Skin epidermis (tissue), 12 donors: ENCODE data around the gene ERI2.

Source experiments
- H3K27ac ChIP-seq, 21 experiments: fragments of 200-600 bp; sonication (generic) in 11 of 21; one replicate each; pipeline ENCODE4 v1.5.0; 2020; ENCODE audit warnings: mild to moderate bottlenecking in 3 of 21, inconsistent platforms in 2 of 21, moderate library complexity in 2 of 21
- H3K4me3 ChIP-seq, 7 experiments: fragments of 200-600 bp; sonication (generic) in 2 of 7; one replicate each; pipeline ENCODE4 v1.5.0; 2020; ENCODE audit warnings: inconsistent platforms in 2 of 7, mild to moderate bottlenecking in 2 of 7, moderate library complexity in 1 of 7

The ERI2 gene, protein sequence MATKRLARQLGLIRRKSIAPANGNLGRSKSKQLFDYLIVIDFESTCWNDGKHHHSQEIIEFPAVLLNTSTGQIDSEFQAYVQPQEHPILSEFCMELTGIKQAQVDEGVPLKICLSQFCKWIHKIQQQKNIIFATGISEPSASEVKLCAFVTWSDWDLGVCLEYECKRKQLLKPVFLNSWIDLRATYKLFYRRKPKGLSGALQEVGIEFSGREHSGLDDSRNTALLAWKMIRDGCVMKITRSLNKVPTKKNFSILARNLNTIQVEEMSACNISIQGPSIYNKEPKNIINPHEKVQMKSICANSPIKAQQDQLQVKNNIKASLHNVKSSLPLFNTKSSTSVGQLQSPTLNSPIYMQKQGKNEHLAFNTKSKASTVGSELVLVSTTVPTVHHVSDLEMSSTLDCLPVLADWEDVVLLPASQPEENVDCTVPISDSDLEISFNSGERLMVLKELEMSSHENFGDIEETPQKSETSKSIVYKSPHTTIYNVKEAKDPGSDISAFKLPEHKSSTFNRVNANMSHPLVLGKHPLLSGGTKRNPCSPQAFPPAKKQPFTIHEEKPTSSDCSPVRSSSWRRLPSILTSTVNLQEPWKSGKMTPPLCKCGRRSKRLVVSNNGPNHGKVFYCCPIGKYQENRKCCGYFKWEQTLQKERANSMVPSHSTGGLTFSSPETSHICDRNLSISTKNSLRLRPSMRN

DNA sequence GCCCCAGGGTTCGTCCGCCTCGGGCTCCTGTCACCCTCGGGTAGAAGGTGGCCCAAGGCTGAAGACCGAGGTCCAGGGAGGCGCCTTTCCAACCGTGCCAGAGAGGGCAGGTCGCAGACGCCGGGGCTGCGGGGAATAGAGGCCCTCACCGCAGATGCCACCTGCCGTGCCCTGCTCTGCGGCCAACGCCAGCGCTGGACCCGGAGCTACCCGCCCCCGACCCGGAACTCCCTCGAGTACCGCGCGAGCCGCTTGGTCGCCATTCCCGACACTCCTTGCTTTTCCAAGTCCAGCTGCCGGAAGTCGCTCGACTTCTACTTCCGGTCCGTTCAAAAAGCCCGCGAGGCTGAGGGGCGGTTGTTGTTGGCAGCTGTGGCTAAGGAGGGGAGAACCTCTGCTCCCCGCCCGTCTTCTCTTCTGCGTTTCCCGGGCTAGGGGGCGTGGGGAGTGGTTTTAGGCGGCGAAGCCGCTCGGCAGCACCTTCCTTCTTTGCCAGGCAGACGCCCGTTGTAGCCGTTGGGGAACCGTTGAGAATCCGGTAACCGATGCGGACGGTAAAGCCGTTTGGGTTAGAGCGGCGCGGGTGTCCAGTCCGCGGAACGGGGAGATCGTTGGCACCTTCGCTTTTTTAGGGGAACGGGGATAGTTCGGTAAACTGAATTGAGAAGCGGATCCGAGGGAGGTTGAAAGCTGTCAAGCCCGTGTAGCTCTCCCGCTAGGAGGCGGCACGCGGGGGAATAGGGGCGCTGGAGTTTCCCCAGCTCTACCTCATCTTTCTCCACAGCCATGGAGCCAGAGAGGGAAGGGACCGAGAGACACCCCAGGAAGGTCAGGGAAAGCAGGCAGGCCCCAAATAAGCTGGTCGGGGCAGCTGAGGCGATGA lies at the start of gene ERI2, which contains the start of gene REXO5:
ERI2 (minus strand) TSS at position 305 of the 883 bp plus-strand sequence; CDS start at position 263, 42 bp downstream.
REXO5 (plus strand) TSS at position 360 of the 883 bp plus-strand sequence; CDS start at position 787, 427 bp downstream.
- H3K4me3 ChIP-seq = peak within 1 kb of the TSS; percentile 62 to 90 (median 75)
- H3K27ac ChIP-seq = peak within 1 kb of the TSS; percentile 8 to 93 (median 84)

DNA sequence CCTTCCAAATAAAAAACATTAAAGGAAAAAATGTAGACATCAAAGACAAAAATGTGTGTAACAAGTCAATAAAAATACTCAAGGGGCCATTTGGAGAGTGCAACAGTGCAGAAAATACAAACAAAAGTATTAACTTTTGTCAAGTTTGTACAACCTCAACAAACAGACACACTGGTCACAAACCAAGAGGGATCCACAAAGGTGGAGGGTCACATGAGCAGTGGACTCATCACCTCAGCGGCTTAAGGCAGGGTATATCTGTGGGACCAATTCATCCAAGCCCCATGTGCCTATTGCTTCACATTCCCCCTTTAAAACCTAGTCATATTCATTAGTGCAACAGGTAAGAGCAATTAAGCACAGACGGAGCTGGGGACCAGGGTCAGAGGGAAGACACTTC lies 48.7 kb upstream of the ERI2 start:
- H3K27ac ChIP-seq = no peak overlapping the region

DNA sequence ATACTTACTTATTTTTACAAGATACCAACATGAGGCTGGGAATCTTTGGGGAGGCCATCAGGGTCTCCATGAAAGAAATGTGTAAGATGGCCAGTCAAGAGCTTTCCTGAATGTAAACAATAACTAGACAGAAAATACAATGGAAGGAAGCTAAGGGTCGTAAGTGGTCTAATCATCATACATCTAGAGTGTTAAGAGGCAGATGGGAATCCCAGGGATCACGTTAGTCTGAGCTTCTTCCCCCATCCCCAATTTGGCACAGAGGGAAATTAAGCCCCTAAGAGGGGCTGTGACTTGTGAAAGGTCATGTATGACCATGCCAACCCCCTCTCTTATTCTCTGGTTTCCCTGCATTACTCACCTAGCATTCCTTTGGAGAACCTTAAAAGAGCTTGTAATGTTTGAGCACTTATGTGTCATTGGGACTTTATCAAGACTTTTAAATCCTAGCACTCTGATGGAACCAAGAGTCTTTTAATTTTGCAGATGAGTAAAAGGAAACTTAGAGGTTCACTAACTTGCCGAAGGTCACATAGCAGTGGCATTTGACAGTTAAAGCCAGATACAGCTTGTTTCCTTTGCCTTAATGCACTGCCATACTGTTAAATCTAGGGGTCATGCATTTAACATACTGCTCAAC lies 47.8 kb upstream of the ERI2 start:
- peak overlapping the region in 5 of 21 experiments; percentile 18 to 81 (median 27) for H3K27ac ChIP-seq
- no peak overlapping the region for H3K4me3 ChIP-seq

More for the DNA sequence above, 48.7 kb upstream of the ERI2 start:
- no peak overlapping the region for H3K4me3 ChIP-seq

DNA sequence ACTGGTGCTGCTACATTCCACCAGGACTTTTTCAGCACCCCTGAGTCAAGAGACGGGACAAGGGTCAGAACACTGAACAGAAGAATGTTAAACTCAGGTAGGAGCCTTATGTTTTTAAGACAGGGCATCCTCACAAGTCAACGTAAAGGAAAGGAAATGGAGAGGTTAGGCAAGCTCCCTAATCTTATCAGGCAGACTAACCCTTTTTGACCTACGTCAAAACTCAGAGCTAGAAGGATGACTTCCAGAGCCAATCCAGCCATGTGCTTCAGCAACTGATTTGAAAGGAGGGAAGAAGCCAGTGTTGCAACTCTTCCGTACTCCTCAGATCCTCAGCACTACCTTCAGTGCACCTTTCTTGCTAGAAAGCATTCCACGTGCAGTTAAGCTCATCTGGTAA lies 46.9 kb upstream of the ERI2 start:
- peak overlapping the region in 8 of 21 experiments; percentile 6 to 85 (median 18) for H3K27ac ChIP-seq
- no peak overlapping the region for H3K4me3 ChIP-seq

DNA sequence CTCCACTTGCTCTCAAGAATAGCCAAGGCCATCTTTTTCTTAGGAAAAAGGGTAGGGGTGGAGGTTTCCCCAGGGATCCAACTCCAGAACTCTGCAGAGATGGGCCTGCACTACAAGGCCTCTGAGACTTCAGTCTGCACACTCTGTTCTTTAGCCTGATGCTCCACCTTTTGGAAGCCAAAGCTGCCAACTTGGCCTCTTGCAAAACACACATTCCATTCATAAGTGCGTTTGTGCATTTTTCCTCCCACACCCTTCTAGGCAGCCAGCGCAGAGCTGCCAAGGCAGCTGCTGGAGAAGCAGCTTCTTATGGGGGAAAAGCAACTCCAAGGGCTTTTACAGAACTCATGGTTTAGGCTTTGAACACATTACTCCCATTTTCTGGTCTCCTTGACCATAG lies 45.3 kb upstream of the ERI2 start:
- Histone ChIP-seq H3K4me3 (no peak overlapping the region), H3K27ac (peak overlapping the region in 17 of 21 experiments; percentile 3 to 85 (median 66))

DNA sequence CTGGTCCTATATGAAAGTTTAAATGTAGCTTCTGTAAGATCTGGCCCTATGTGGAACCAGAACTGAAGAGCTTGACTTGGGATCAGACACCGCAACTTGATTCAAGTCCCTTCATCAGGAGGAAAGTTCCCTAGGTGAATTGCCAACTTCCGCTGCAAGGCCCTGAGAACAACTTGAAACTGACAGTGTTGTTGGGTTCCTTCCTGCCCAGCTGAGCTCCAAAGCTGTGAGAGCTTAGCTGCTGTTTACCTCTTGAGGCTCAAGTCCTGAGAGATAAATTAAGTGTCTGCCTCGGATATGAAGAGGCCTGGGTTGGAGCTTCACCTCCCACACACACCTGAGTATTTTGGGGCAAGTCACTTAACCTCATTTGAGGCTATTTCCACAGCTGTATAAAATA lies 44.7 kb upstream of the ERI2 start:
- Histone ChIP-seq H3K27ac (peak overlapping the region in 19 of 21 experiments; percentile 3 to 85 (median 64)), H3K4me3 (no peak overlapping the region)

DNA sequence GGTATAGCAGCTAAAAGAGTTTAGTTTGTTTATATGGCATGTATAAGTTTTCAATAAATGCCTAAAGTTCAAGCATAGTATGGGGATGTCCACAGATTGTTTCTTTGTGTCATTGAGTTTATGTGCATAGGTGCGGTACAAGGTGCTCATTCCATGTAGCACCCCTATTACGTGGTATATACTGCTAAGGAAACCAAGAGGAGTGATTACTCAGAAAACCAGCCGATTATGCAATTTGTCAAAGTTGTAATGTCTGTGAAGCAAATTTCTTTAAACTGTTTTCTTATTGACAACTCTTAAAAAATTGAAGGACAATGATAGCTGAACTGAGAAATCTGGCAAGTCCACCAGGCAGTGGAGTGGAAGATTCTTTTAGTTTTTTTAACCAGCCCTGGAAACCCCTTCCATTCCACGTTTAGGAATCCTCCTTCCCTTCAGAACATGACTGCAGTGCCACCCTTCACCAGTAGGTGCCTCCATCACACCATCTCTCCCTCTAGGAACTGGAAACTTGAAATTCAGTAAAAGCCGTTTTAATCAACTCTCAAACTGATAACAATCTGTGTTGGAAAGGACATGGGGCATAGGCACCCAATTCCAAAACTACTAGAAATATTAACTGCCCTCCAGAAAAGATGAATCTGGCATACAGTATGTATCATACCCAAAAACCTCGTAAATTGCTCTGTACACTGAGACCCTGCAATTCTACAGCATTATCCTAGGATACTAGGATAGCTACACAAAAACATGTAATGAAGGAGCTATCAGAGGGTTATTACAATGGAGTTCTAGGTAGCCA lies 43.5 kb upstream of the ERI2 start:
- peak overlapping the region in 8 of 21 experiments; percentile 3 to 85 (median 48) for H3K27ac ChIP-seq

DNA sequence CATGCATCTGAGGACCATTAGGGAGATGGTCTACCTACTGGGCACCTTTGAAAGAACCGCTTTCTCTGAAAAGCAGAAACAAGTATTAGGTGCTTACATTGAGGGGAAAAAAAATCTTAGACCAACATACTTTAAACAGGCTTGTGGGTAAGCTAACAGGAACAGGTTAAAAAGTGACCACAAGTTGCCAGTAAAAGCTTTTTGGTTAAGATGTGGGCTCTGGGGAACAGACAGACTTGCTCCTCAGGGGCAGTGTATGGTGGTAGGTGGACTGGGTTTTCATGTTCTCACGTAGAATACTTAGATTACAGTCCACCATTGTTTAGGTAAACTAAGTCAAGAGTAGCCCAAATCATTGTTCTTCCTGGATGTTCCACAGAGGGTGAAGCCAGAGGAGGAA lies 41.3 kb upstream of the ERI2 start:
- H3K4me3 ChIP-seq = no peak overlapping the region

More for the DNA sequence above, 43.5 kb upstream of the ERI2 start:
- no peak overlapping the region for H3K4me3 ChIP-seq

DNA sequence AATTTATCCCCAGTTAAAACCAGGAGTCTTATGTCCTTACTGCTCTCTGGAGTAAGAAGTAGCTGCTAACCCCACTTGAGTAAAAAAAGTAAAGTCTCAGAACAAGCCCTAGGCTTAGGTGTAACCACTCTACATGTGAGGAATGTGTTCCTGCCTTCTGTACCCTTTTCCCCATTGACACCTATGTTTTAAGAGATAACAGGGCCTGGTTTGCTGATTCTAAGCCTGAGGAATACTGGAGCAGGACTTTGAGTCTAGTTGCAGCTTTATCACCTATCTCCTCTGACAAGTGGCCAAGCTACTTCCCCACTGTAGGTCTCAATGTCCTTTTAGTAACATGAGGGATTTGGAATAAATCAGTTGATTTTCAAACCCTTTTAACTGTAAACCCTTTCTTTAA lies 40.3 kb upstream of the ERI2 start:
- Histone ChIP-seq H3K4me3 (no peak overlapping the region), H3K27ac (no peak overlapping the region)

More for the DNA sequence above, 41.3 kb upstream of the ERI2 start:
- H3K27ac ChIP-seq = no peak overlapping the region

DNA sequence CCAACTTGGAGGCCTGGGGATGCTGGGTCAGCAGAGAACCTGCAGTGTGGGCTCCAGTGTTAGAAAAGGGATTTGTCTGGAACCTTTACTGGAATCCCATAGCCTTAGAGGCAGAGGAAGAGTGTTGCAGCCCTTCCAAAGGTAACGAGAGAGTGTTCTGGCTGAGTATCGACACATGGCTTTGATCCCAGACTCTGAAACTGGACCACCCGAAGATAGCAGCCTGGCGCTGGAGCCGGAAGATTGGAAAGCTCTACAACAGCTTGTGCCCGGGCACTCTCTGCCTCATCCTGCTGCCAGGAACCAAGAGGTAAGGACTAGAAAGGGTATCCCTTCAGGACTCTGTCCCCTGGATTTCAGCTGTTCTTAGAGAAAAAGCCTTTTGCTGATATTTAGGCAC lies 39.8 kb upstream of the ERI2 start:
- peak overlapping the region in 1 of 21 experiments; percentile 7 for H3K27ac ChIP-seq
- H3K4me3 ChIP-seq = no peak overlapping the region

DNA sequence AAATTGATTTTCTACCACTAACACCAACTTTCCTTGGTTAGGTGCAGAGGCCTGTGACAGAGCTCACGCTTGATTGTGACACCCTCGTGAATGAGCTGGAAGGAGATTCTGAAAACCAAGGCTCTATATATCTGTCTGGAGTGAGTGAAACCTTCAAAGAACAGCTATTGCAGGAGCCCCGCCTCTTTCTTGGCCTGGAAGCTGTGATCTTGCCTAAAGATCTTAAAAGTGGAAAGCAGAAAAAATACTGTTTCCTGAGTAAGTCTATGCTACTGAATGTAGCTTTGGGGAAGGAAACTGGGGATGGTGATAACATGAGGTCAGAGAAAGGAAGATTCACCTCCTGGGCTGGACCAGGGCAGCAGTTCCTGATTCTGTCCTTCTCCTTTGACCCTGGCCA lies 38.3 kb upstream of the ERI2 start:
- no peak overlapping the region for H3K4me3 ChIP-seq
- H3K27ac ChIP-seq = peak overlapping the region in 1 of 21 experiments; percentile 39

DNA sequence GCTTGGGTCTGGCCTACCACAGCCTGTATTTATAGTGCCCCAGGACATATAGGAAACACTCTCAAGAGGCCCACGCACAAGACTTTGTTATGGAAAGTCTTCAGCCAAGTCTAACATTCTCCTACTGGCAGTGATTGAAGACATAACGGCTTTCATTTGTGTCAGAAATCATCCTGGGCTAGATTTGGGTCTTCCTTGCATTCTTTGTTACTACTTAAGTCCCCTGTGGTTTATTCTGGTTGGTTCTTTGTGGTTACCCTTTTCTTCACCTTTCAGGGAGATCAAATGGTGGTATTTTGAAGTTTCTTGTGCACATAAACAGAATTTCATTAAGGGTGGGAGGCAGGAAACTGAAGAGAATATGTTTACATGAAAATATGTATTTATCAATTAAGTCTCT lies 37.8 kb upstream of the ERI2 start:
- Histone ChIP-seq H3K27ac (peak overlapping the region in 1 of 21 experiments; percentile 39), H3K4me3 (no peak overlapping the region)

DNA sequence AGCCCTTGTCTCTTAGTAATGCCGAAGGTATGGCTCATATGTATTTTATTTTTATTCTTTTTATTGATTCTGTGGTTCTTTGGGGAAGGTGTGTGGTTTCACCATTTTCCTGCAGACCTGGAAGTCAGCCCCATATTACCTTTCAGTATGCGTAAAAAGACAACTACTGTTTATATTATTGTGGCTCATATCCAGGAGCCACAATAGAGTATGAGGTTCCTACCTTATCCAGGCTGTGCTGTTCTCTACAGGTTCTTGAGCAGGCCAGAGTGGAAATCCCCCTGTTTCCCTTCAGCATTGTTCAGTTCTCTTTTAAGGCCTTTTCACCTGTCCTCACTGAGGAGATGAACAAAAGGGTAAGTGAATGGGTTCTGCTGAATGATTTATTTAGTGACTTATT lies 33.2 kb upstream of the ERI2 start:
- H3K27ac ChIP-seq = no peak overlapping the region
- H3K4me3 ChIP-seq = no peak overlapping the region

DNA sequence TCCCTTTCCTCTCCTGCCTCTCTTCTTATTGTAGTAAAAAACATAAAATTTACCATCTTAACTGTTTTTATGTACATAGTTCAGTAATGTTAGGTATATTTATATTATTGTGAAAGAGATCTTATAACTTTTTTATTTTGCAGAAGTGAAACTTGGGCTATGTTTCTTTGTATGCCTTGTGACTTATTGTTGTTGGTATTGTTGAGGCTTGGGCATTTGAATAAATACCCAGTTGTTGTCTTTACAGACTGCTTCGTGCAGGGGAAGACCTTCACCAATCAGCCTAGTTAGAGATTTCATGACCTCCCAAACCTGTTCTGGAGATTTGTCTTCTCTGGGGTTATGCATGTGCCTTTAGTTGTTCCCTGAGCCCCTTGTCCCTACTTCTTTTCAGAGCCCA lies 32.0 kb upstream of the ERI2 start:
- H3K27ac ChIP-seq = no peak overlapping the region
- no peak overlapping the region for H3K4me3 ChIP-seq

DNA sequence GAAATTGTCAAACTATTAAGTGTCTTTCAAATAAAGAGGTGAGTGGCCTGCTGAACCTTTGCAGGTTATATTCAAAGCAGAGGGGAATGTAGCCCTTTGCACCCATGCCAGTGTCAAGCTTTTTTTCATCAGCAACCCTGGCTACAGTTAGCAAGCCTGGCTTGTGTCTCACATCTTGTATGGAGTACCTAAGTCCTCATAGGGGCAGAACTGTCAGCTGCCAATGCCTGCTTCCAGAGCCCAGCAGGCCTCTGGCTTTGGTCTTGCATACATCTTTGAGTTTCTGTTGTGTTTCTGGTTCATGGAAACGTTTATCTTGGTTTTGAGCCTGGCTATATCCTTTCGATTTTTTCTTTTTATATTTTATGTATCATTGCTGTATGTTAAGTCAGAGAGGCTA lies 26.8 kb upstream of the ERI2 start:
- H3K4me3 ChIP-seq = no peak overlapping the region
- no peak overlapping the region for H3K27ac ChIP-seq

DNA sequence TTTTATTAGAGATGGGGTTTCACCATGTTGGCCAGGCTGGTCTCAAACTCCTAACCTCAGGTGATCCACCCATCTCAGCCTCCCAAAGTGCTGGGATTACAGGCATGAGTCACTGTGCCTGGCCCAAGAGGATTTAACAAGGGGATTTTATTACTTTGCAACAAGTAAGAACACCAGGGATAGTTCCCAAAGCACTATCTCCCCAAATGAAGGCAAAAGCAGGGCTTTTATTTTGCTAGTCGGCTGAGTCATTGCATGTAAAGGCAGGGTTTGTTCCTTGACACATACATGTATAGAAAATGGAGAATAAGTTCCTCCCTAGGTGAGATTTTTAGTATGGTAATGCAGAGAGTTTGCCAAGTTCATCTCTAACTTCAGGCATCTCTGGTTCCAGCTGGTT lies 24.1 kb upstream of the ERI2 start:
- no peak overlapping the region for H3K27ac ChIP-seq
- H3K4me3 ChIP-seq = no peak overlapping the region

DNA sequence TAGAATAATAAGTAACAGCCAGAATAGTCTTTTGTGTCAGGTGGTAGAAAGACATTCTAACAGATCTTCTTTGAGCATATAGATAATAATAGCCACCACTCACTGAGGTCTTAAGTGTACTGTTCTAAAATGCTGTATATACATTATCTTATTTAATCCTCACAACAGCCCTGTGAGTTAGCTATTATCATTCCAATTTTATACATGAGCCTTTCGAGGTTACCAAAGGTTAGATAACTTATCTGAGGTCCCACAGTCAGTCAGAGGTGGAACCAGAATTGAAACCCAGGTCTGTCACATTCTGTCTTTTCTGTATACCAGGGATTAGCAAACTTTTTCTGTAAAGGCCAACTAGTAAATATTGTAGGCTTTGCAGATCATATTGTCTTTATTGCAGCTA lies 23.3 kb upstream of the ERI2 start:
- Histone ChIP-seq H3K4me3 (no peak overlapping the region), H3K27ac (no peak overlapping the region)

DNA sequence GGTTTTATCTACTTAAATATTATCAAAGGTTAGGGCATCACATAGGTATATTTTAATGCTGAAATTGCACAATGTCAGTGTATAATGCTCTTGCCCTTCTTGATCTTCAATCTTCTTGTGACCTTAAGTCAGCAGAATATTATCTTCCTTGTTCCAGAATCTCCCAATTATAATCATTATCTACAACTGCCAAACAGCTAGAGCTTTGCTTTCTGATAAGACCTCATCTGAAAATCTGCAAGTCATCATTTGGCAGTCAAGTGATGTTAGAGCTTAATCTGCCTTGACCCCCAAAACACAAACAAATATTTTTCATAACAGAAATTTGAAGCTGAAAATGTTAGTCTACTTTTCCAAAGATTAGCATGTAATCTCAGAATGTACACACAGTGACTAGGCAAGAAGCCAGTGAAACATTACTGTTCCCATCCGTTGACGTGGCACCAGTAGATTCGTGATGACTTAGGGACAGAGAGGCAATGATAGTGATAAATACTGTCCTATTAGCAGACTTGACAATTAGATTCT lies 19.8 kb upstream of the ERI2 start:
- H3K4me3 ChIP-seq = no peak overlapping the region
- H3K27ac ChIP-seq = no peak overlapping the region
